ENCODE data around the gene PLXNA2. TPM values are rescaled to one million over a fixed set of nuclear protein-coding genes. Genes with fewer than 3 reads are reported as not detected.

Gene PLXNA2
- total RNA-seq, 2 donors from 2014 or later = 7.3 to 8.9 TPM

GRCh38 chr1:208151728-208152598, 92.2 kb downstream of the PLXNA2 start:
- no peak for TF ChIP-seq CTCF (IDR thresholded peaks at IDR 0.05)
- TF ChIP-seq POLR2AphosphoS5 (IDR thresholded peaks at IDR 0.05) = no peak
- no peak for TF ChIP-seq POLR2A (IDR thresholded peaks at IDR 0.05)
- intact Hi-C loops (cut with DNase I) = no loop called here
- Histone ChIP-seq H3K27me3 (replicated peaks; ENCODE audit: insufficient read depth) (no peaks in the 10 kb centered on the region), H3K4me3 (no peak overlapping the region), H3K9me3 (no peaks in the 10 kb centered on the region), H3K27ac (no peak overlapping the region), H3K36me3 (no peaks in the 10 kb centered on the region), H3K4me1 (replicated peaks) (no peaks in the 10 kb centered on the region)
- 65% methylated on average over 9 of the region's 9 CpGs for WGBS
- no peak for DNase-seq (ENCODE audit: low spot score)

GRCh38 chr1:208150833-208151458, 93.2 kb downstream of the PLXNA2 start:
- Histone ChIP-seq H3K27me3 (replicated peaks; ENCODE audit: insufficient read depth) (no peaks in the 10 kb centered on the region), H3K4me3 (no peak overlapping the region), H3K4me1 (replicated peaks) (no peaks in the 10 kb centered on the region), H3K36me3 (no peaks in the 10 kb centered on the region), H3K27ac (peak overlapping the region in 1 of 2 donors; percentile 22), H3K9me3 (no peaks in the 10 kb centered on the region)
- intact Hi-C loops (cut with DNase I) = no loop called here
- DNase-seq (ENCODE audit: low spot score) = no peak
- 23% methylated on average over 6 of the region's 6 CpGs for WGBS
- TF ChIP-seq POLR2AphosphoS5 (IDR thresholded peaks at IDR 0.05) = peak; percentile 15
- no peak for TF ChIP-seq POLR2A (IDR thresholded peaks at IDR 0.05)

GRCh38 chr1:208149776-208150514, 94.2 kb downstream of the PLXNA2 start:
- Histone ChIP-seq H3K27ac (no peak overlapping the region), H3K4me1 (replicated peaks) (no peaks in the 10 kb centered on the region), H3K36me3 (no peaks in the 10 kb centered on the region), H3K9me3 (no peaks in the 10 kb centered on the region), H3K27me3 (replicated peaks; ENCODE audit: insufficient read depth) (no peaks in the 10 kb centered on the region), H3K4me3 (no peak overlapping the region)
- whole genome bisulfite sequencing = 80% methylated on average over 9 of the region's 9 CpGs
- no peak for DNase-seq (ENCODE audit: low spot score)
- intact Hi-C loops (cut with DNase I) = no loop called here
- TF ChIP-seq POLR2A (IDR thresholded peaks at IDR 0.05) (no peak), CTCF (IDR thresholded peaks at IDR 0.05) (no peak)

GRCh38 chr1:208149213-208149612, 95.0 kb downstream of the PLXNA2 start:
- no peak for TF ChIP-seq CTCF (IDR thresholded peaks at IDR 0.05)
- no peak for TF ChIP-seq POLR2A (IDR thresholded peaks at IDR 0.05)
- no peak for TF ChIP-seq POLR2AphosphoS5 (IDR thresholded peaks at IDR 0.05)
- no peaks in the 10 kb centered on the region for H3K4me1 ChIP-seq (replicated peaks)

GRCh38 chr1:208148380-208148779, 95.8 kb downstream of the PLXNA2 start:
- Histone ChIP-seq H3K36me3 (no peaks in the 10 kb centered on the region), H3K27me3 (replicated peaks; ENCODE audit: insufficient read depth) (no peaks in the 10 kb centered on the region), H3K4me3 (no peak overlapping the region), H3K9me3 (no peaks in the 10 kb centered on the region), H3K4me1 (replicated peaks) (no peaks in the 10 kb centered on the region), H3K27ac (no peak overlapping the region)
- no peak for TF ChIP-seq CTCF (IDR thresholded peaks at IDR 0.05)
- no peak for TF ChIP-seq POLR2AphosphoS5 (IDR thresholded peaks at IDR 0.05)
- no peak for TF ChIP-seq POLR2A (IDR thresholded peaks at IDR 0.05)
- DNase-seq (ENCODE audit: low spot score) = no peak
- 83% methylated on average over 4 of the region's 4 CpGs for WGBS
- intact Hi-C loops (cut with DNase I) = no loop called here

More at GRCh38 chr1:208149213-208149612, 95.0 kb downstream of the PLXNA2 start:
- no peaks in the 10 kb centered on the region for H3K27me3 ChIP-seq (replicated peaks; ENCODE audit: insufficient read depth)
- no peak overlapping the region for H3K27ac ChIP-seq
- no peaks in the 10 kb centered on the region for H3K9me3 ChIP-seq
- no peak for DNase-seq (ENCODE audit: low spot score)
- H3K4me3 ChIP-seq = no peak overlapping the region
- intact Hi-C loops (cut with DNase I) = no loop called here
- no peaks in the 10 kb centered on the region for H3K36me3 ChIP-seq
